ENCODE results near the gene WDHD1. TPM values are rescaled to one million over a fixed set of nuclear protein-coding genes. Genes with fewer than 3 reads are reported as not detected.
"Not testable (repeated sequence)": the region's sequence is repeated elsewhere in the genome, so short reads cannot be mapped to it uniquely, and the experiment has no call there.

Gene WDHD1
- total RNA-seq, 2 donors from 2014 or later, result 0.14 to 1.8 TPM

- H3K9me3 ChIP-seq, result no peaks in the 10 kb centered on the region
- no peak for ATAC-seq (ENCODE audit: insufficient number of reproducible peaks, low FRiP score, low read depth)
- H3K27me3 ChIP-seq (replicated peaks; ENCODE audit: insufficient read depth), result no peaks in the 10 kb centered on the region
- no peaks in the 10 kb centered on the region for H3K4me1 ChIP-seq (ENCODE audit: control insufficient read depth in 1 of 2, low read depth in 2 of 2)
- H3K36me3 ChIP-seq, result no peaks in the 10 kb centered on the region
- H3K27ac ChIP-seq, result no peak overlapping the region
- no peak overlapping the region for H3K4me3 ChIP-seq
- no peak for DNase-seq (ENCODE audit: low spot score)
- no peak for TF ChIP-seq CTCF (IDR thresholded peaks at IDR 0.05)
These were observed 71.8 kb downstream of the WDHD1 start for GRCh38 chr14:54955143-54955542.

GRCh38 chr14:54953609-54954008 is 73.3 kb downstream of the WDHD1 start:
- DNase-seq (ENCODE audit: low spot score); H3K9me3 ChIP-seq; H3K4me3 ChIP-seq; ATAC-seq (ENCODE audit: insufficient number of reproducible peaks, low FRiP score, low read depth); H3K27ac ChIP-seq; H3K36me3 ChIP-seq; H3K4me1 ChIP-seq (ENCODE audit: control insufficient read depth in 1 of 2, low read depth in 2 of 2); H3K27me3 ChIP-seq (replicated peaks; ENCODE audit: insufficient read depth): not testable (repeated sequence)

GRCh38 chr14:54952803-54953202 is 74.1 kb downstream of the WDHD1 start:
- H3K9me3 ChIP-seq; H3K27ac ChIP-seq; H3K36me3 ChIP-seq; H3K4me1 ChIP-seq (ENCODE audit: control insufficient read depth in 1 of 2, low read depth in 2 of 2); DNase-seq (ENCODE audit: low spot score); ATAC-seq (ENCODE audit: insufficient number of reproducible peaks, low FRiP score, low read depth); H3K4me3 ChIP-seq; H3K27me3 ChIP-seq (replicated peaks; ENCODE audit: insufficient read depth): not testable (repeated sequence)

GRCh38 chr14:54947230-54947629 is 79.7 kb downstream of the WDHD1 start:
- Histone ChIP-seq H3K27me3 (replicated peaks; ENCODE audit: insufficient read depth) (no peaks in the 10 kb centered on the region), H3K9me3 (no peaks in the 10 kb centered on the region), H3K4me1 (ENCODE audit: control insufficient read depth in 1 of 2, low read depth in 2 of 2) (no peaks in the 10 kb centered on the region), H3K36me3 (peaks cover 2% of the 10 kb centered on the region), H3K4me3 (no peak overlapping the region), H3K27ac (no peak overlapping the region)
- DNase-seq (ENCODE audit: low spot score), result no peak
- TF ChIP-seq CTCF (IDR thresholded peaks at IDR 0.05), result no peak
- ATAC-seq (ENCODE audit: insufficient number of reproducible peaks, low FRiP score, low read depth), result no peak

- TF ChIP-seq CTCF (IDR thresholded peaks at IDR 0.05), result no peak
- Histone ChIP-seq H3K27me3 (replicated peaks; ENCODE audit: insufficient read depth) (no peaks in the 10 kb centered on the region), H3K27ac (no peak overlapping the region), H3K4me1 (ENCODE audit: control insufficient read depth in 1 of 2, low read depth in 2 of 2) (no peaks in the 10 kb centered on the region), H3K9me3 (no peaks in the 10 kb centered on the region), H3K36me3 (peaks cover 2% of the 10 kb centered on the region), H3K4me3 (no peak overlapping the region)
- DNase-seq (ENCODE audit: low spot score) (no peak), ATAC-seq (ENCODE audit: insufficient number of reproducible peaks, low FRiP score, low read depth) (no peak)
These were observed 80.4 kb downstream of the WDHD1 start for GRCh38 chr14:54946500-54946899.

- no peak for ATAC-seq (ENCODE audit: insufficient number of reproducible peaks, low FRiP score, low read depth)
These were observed 82.0 kb downstream of the WDHD1 start for GRCh38 chr14:54944737-54945391.

More at GRCh38 chr14:54944737-54945391, 82.0 kb downstream of the WDHD1 start:
- H3K36me3 ChIP-seq, result peaks cover 2% of the 10 kb centered on the region
- H3K4me1 ChIP-seq (ENCODE audit: control insufficient read depth in 1 of 2, low read depth in 2 of 2), result no peaks in the 10 kb centered on the region
- no peak for DNase-seq (ENCODE audit: low spot score)
- TF ChIP-seq CTCF (IDR thresholded peaks at IDR 0.05), result no peak
- H3K9me3 ChIP-seq, result no peaks in the 10 kb centered on the region
- no peak overlapping the region for H3K27ac ChIP-seq
- no peak overlapping the region for H3K4me3 ChIP-seq
- H3K27me3 ChIP-seq (replicated peaks; ENCODE audit: insufficient read depth), result no peaks in the 10 kb centered on the region

Measured in thoracic aorta (tissue), 2 donors.